HepG2 (cell line): ENCODE results near the gene IGFBP6. TPM values are rescaled to one million over a fixed set of nuclear protein-coding genes. Genes with fewer than 3 reads are reported as not detected.

Experiments
- ATF5 ChIP-seq: sonication (generic); formaldehyde crosslinking; IDR thresholded peaks from 2 replicates; pipeline ENCODE4 v1.4.0; 2020; ENCODE audit warnings: mild to moderate bottlenecking, low read depth, missing genetic modification reagents
- CSRNP1 ChIP-seq: sonication (generic); formaldehyde crosslinking; IDR thresholded peaks from 2 replicates; pipeline ENCODE4 v1.8.1; 2023; ENCODE audit warnings: mild to moderate bottlenecking, missing genetic modification reagents
- CTCF ChIP-seq: sonication (generic); formaldehyde crosslinking; IDR thresholded peaks from 2 replicates; pipeline ENCODE4 v1.5.0; 2020; ENCODE audit warnings: mild to moderate bottlenecking, missing genetic modification reagents, moderate library complexity
- GABPB1 ChIP-seq: IDR thresholded peaks from 2 replicates; pipeline ENCODE4 v1.6.1; 2016; ENCODE audit warnings: mild to moderate bottlenecking, missing genetic modification reagents, moderate library complexity, missing compliant biosample characterization
- MEF2D ChIP-seq: sonication (generic); formaldehyde crosslinking; IDR thresholded peaks from 2 replicates; pipeline ENCODE4 v1.5.1; 2020; ENCODE audit warnings: mild to moderate bottlenecking, missing genetic modification reagents
- NFIB ChIP-seq: sonication (generic); formaldehyde crosslinking; IDR thresholded peaks from 2 replicates; pipeline ENCODE4 v1.9.0; 2021; ENCODE audit warnings: missing genetic modification reagents, mild to moderate bottlenecking, borderline replicate concordance
- SIN3A ChIP-seq: IDR thresholded peaks from 2 replicates; pipeline ENCODE4 v1.6.1; 2011; ENCODE audit warnings: low read depth, mild to moderate bottlenecking, control low read depth, low read length, borderline replicate concordance
- SRF ChIP-seq: IDR thresholded peaks from 2 replicates; pipeline ENCODE4 v1.6.1; 2011; ENCODE audit warnings: mild to moderate bottlenecking, low read depth, low read length, moderate library complexity
- SRSF9 ChIP-seq: fragments of 200-400 bp; formaldehyde crosslinking; IDR thresholded peaks from 2 replicates; pipeline ENCODE4 v1.6.1; 2018; ENCODE audit warnings: borderline replicate concordance, mild to moderate bottlenecking, low read depth, low read length; ENCODE audit not compliant: insufficient read depth, poor library complexity, severe bottlenecking
- TRIM22 ChIP-seq: fragments of 450-650 bp; IDR thresholded peaks from 2 replicates; pipeline ENCODE4 v1.6.1; 2017
- ZIK1 ChIP-seq: sonication (generic); formaldehyde crosslinking; IDR thresholded peaks from 2 replicates; pipeline ENCODE4 v1.5.0; 2020; ENCODE audit warnings: mild to moderate bottlenecking, low read depth, missing genetic modification reagents, borderline replicate concordance
- ZNF20 ChIP-seq: sonication (generic); formaldehyde crosslinking; IDR thresholded peaks from 2 replicates; pipeline ENCODE4 v1.4.0; 2020; ENCODE audit warnings: mild to moderate bottlenecking, moderate library complexity, missing genetic modification reagents
- ZNF484 ChIP-seq: sonication (generic); formaldehyde crosslinking; IDR thresholded peaks from 2 replicates; pipeline ENCODE4 v1.5.1; 2020; ENCODE audit warnings: mild to moderate bottlenecking, low read depth, missing genetic modification reagents, borderline replicate concordance
- polyA plus RNA-seq, 8 experiments: library from polyadenylated mRNA; depleted of rRNA in 3 of 8; stranded (reverse) in 7 of 8; unstranded in 1 of 8; fragments of >200 nt; fragmentation: Illumina TruSeq in 4 of 8; extraction: Trizol in 4 of 8; gene quantifications; 2 replicates each; pipeline versions ENCODE4 v1.2.1 to v1.2.3, GENCODE V29; 2011 to 2016; ENCODE audit warnings: low read depth in 4 of 8, missing spikeins in 1 of 8, mixed read lengths in 1 of 8; ENCODE audit not compliant: insufficient read depth in 1 of 8
- total RNA-seq, 5 experiments: library from RNA; depleted of rRNA; stranded (reverse); fragments of >200 nt; fragmentation: Illumina TruSeq; extraction: Trizol; gene quantifications; 2 replicates each; pipeline ENCODE4 v1.2.3, GENCODE V29; 2016; ENCODE audit warnings: low read depth in 1 of 5
- TF ChIP-seq, protein P1 (sequence below): sonication (generic); formaldehyde crosslinking; IDR thresholded peaks from 2 replicates; pipeline ENCODE4 v1.9.0; 2021; ENCODE audit warnings: missing genetic modification reagents, mild to moderate bottlenecking, borderline replicate concordance
- TF ChIP-seq, protein P2 (sequence below): sonication (generic); formaldehyde crosslinking; IDR thresholded peaks from 2 replicates; pipeline ENCODE4 v1.4.0; 2020; ENCODE audit warnings: missing genetic modification reagents, borderline replicate concordance
- TF ChIP-seq, protein P3 (sequence below): sonication (generic); formaldehyde crosslinking; IDR thresholded peaks from 2 replicates; pipeline ENCODE4 v1.5.0; 2020; ENCODE audit warnings: mild to moderate bottlenecking, missing genetic modification reagents

Gene IGFBP6
- total and polyA plus RNA-seq, 2 of the 13 experiments (the other 11 are each of a cell fraction or from before 2014, with no cell fraction given) = 3.9 to 25.2 TPM

DNA sequence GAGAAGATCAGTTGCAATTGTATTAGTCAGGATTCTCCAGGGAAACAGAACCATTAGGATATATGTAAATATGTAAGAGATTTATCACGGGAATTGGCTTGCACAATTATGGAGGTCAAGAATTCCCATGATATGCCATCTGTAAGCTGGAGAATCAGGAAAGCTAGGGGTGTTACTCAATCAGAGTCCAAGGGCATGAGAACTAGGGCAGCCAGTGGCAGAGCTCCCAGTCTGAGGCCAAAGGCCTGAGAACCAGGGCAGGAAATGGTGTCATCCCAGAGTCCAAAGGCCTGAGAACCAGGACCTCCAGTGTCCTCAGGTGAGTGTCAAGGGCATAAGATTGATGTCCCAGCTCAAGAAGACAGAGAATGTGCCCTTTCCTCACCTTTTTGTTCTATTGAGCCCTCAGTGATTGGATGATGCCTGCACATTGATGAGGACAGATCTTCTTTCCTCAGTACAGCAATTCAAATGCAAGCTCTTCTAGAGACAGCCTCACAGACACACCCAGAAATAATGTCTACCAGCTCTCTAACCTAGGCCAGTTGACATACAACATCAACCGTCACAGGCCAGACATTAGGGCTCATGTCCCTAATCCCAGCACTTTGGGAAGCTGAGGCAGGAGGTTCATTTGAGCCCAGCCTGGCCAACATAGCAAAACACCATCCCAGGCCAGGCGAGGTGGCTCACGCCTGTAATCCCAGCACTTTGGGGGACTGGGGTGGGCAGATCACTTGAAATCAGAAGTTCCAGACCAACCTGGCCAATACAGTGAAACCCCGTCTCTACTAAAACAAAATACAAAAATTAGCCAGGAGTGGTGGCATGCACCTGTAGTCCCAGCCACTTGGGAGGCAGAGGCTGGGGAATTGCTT is 48.2 kb downstream of the IGFBP6 start (continued):
- TF ChIP-seq CTCF (CRISPR knock-in tag) = no peak
- TF ChIP-seq ZNF20 = no peak
- no peak for TF ChIP-seq ZNF484 (CRISPR knock-in tag)
- 0 out of 2 replicates have a peak, but pooled peaks have one; percentile 46 for TF ChIP-seq MEF2D (CRISPR knock-in tag)
- no peak for TF ChIP-seq CSRNP1 (CRISPR knock-in tag)
- TF ChIP-seq SIN3A = no peak
- TF ChIP-seq ZIK1 (CRISPR knock-in tag) = no peak
- TF ChIP-seq GABPB1 (CRISPR knock-in tag) = peak; percentile 66
- TF ChIP-seq, protein P1, sequence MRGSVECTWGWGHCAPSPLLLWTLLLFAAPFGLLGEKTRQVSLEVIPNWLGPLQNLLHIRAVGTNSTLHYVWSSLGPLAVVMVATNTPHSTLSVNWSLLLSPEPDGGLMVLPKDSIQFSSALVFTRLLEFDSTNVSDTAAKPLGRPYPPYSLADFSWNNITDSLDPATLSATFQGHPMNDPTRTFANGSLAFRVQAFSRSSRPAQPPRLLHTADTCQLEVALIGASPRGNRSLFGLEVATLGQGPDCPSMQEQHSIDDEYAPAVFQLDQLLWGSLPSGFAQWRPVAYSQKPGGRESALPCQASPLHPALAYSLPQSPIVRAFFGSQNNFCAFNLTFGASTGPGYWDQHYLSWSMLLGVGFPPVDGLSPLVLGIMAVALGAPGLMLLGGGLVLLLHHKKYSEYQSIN (CRISPR knock-in tag) = no peak
- no peak for TF ChIP-seq NFIB
- no peak for TF ChIP-seq TRIM22
- TF ChIP-seq SRF = no peak
- TF ChIP-seq, protein P2, sequence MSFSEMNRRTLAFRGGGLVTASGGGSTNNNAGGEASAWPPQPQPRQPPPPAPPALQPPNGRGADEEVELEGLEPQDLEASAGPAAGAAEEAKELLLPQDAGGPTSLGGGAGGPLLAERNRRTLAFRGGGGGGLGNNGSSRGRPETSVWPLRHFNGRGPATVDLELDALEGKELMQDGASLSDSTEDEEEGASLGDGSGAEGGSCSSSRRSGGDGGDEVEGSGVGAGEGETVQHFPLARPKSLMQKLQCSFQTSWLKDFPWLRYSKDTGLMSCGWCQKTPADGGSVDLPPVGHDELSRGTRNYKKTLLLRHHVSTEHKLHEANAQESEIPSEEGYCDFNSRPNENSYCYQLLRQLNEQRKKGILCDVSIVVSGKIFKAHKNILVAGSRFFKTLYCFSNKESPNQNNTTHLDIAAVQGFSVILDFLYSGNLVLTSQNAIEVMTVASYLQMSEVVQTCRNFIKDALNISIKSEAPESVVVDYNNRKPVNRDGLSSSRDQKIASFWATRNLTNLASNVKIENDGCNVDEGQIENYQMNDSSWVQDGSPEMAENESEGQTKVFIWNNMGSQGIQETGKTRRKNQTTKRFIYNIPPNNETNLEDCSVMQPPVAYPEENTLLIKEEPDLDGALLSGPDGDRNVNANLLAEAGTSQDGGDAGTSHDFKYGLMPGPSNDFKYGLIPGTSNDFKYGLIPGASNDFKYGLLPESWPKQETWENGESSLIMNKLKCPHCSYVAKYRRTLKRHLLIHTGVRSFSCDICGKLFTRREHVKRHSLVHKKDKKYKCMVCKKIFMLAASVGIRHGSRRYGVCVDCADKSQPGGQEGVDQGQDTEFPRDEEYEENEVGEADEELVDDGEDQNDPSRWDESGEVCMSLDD (CRISPR knock-in tag) = no peak
- no peak for TF ChIP-seq SRSF9
- no peak for TF ChIP-seq ATF5 (CRISPR knock-in tag)
- TF ChIP-seq, protein P3, sequence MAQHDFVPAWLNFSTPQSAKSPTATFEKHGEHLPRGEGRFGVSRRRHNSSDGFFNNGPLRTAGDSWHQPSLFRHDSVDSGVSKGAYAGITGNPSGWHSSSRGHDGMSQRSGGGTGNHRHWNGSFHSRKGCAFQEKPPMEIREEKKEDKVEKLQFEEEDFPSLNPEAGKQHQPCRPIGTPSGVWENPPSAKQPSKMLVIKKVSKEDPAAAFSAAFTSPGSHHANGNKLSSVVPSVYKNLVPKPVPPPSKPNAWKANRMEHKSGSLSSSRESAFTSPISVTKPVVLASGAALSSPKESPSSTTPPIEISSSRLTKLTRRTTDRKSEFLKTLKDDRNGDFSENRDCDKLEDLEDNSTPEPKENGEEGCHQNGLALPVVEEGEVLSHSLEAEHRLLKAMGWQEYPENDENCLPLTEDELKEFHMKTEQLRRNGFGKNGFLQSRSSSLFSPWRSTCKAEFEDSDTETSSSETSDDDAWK = no peak
